HG02642 (cell line): ENCODE data around the gene C20orf202.

Experiments used
- ATAC-seq: cut with Tn5 transposase; IDR thresholded peaks from one replicate; pipeline ENCODE4 v1.9.1; 2021; ENCODE audit warnings: mild to moderate bottlenecking; ENCODE audit not compliant: unreplicated experiment, poor library complexity

The C20orf202 gene

DNA sequence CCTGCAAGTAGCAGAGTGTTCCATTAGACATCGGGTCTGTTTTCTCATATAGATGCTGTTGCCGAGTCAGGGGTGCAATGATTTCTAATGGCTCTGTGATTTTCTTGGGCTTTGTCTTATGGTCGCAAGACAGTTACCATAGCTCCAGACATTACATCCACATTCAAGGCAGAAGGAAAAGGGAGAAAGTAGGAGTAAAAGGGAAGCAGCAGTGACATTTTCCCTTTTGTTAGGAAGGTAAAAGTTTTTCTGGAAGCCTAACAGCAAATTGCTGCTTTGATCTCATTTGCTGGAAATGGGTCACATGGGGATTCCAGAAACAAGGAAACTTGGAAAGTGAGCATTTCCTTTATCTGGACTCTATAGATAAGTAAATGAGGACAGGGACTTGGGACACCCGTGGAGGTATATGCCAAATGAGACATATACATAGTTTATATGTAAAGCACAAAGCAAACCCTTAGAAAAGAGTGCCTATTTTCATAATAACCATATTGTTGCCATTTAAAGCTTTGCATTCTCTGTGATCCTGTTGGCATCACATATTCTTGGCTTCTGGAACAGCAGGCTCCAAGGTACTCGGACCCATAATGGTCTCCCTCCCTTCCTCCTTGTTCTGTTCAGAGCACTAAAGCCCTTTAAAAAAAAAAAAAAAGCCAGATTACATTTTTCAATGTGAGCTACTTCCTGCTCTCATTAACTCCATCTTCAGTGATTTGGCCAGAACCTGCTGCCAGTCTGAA, at the start of gene C20orf202:
C20orf202 (plus strand) TSS at position 693 of the 743 bp plus-strand sequence. CDS start 132 bp downstream, outside the sequence.
- no peak for ATAC-seq

- no peak for ATAC-seq
These were observed 49.0 kb upstream of the C20orf202 start for GRCh38 chr20:1154226-1154625.

DNA sequence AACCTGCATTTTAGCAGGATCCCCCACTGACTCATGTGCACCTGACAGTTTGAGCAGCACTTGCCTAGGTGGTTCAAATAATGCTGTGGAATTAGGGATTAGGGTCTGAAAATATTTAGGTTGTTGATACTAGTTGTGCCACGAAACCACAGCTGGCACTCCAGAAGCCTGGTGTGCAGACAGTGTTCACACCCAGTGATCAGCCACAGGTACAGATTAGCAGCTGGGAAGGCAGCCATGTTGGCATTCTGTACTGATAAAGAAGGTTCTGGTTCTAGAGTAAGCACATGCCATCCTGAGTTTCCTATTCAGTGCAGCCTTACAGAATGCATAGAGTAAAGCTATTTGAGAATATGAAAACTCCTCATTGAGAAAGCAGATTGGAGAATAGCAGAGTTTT, 48.6 kb upstream of the C20orf202 start:
- no peak for ATAC-seq

GRCh38 chr20:1155342-1155741, 47.9 kb upstream of the C20orf202 start:
- no peak for ATAC-seq

DNA sequence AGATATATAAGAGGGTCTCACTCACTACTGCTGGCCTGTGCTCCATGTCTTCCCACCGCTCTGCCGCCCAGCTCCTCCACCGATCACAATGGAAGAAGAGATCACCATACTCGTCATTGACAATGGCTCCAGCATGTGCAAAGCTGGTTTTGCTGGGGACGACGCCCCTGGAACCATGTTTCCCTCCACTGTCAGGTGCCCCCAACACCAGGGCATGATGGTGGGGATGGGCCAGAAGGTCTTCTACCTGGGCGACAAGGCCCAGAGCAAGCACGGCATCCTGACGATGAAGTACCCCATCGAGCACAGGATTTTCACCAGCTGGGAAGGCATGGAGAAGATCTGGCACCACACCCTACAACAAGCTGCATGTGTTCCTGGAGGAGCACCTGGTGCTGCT, 42.8 kb upstream of the C20orf202 start:
- ATAC-seq, result no peak

GRCh38 chr20:1160991-1161390, 42.3 kb upstream of the C20orf202 start:
- no peak for ATAC-seq

DNA sequence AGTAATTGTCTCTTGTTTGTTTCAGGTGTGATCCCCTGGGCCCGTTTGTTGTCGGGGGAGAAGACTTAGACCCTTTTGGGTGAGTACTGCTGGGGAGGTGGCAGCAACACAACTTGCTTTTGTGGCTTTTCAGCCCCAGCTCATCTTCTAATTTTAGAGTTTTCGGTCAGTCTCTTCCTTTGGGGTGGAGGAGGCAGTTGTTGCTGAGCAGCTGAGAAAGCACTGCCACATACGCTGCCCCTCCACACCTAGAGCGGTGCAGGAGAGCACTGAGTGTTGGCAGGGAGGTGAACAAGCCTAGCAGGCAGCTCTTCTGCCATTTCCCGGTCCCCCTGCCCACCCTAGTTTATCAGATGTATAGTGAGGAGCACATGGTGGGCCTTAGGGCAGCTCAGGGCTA, 40.1 kb upstream of the C20orf202 start:
- ATAC-seq, result no peak

DNA sequence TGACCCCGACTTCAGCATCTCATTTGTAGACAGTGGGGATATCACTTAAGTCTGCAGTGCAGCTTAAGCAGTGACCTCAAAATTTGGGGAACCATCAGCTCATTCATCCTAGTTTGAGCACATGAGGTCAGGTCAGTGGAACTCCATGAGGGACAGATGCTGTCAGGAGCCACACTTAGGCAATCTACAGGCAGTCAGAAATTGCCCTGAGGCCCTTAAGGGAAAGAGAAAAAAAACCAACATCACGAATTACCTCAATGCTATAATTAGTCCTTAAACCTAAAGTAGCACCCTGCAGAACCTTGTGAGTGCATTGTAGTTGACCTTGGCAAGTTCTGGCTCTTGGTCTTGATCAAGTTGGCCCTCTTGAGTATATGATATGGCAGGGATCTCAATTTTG, 39.6 kb upstream of the C20orf202 start:
- ATAC-seq, result no peak

GRCh38 chr20:1164871-1165270, 38.4 kb upstream of the C20orf202 start:
- ATAC-seq, result no peak

GRCh38 chr20:1165521-1165920, 37.7 kb upstream of the C20orf202 start:
- no peak for ATAC-seq

- no peak for ATAC-seq
These were observed 37.3 kb upstream of the C20orf202 start for GRCh38 chr20:1165941-1166340.

DNA sequence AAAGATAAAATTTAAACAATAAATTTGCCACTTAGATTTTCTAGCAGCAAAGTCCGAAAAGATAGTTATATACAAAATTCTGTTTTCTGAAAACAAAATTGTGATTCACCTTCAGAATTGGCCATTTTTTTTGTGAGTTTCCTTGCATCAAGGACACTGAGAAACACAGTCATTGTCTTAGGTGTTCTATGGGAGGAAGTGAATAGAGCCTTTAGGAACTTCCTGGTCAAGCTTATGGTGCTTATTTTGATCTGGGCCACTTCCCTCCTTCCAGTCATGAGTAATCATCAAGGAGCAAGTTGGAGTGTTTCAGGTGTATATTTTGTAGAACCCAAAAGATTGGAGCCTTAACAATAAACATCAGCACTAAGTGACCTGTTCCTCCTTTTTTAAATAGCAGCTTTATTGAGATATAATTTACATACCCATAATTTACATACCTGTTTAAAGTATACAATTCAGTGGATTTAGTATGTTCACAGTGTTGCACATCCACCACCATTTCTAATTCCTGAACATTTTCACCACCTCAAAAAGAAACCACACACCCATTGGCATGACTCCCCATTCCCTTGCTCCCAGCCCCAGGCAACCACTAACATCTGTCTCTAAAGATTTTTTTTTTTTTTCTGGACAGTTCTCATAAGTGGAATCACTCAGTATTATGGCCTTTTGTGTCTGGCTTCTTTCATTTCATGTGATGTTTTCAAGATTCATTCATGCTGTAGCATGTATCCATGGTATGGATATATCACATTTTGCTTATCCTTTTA, 36.1 kb upstream of the C20orf202 start:
- ATAC-seq, result no peak

DNA sequence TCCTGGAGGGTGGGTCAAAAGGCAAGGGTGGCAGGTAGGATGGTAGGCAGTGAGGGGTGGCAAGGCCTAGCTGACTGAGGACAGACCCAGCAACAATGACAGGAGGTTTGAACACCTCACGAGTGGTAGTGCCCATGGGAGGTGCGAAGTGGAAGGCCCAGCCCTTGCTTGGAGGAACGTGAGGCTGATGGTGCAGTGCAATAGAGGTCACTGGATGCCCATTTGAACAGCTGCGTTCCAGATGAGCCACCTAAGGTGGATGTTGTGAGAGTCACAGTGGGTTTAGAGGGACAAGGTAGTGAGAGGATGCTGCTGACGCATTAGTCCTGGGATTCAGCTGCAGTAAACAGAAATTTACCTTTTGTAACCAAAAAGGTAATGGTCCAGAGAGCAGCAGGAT, 34.0 kb upstream of the C20orf202 start:
- no peak for ATAC-seq

DNA sequence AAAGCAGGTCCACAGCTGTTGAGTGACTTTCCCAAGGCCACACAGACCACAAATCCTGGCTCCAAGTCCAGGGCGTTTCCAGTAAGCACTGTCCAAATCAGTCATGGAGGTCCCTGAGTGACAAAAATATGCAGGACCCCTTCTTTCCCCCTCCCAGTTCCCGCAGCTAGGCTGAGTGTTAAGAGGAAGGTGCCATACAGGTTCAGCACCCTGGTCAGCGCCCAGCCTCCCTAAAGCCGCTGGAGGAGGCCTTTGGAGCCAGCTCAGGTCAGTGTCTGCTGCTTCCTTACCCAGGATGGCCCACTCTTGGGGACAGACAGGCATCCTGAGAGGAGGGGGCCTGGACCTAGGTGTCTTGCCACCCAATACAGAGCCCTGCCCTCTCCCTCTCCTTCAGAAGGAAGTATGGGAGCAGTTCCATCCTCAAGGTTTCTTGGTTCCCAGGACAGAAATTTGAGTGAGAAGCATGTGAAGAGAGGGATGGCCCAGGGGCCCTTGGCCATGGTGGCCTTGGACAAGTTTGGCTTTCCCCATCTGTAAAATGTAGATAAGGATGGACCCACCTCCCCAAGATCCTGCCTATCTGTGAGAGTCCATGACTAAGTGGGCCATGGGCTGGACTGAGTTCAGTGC, 31.7 kb upstream of the C20orf202 start:
- no peak for ATAC-seq

DNA sequence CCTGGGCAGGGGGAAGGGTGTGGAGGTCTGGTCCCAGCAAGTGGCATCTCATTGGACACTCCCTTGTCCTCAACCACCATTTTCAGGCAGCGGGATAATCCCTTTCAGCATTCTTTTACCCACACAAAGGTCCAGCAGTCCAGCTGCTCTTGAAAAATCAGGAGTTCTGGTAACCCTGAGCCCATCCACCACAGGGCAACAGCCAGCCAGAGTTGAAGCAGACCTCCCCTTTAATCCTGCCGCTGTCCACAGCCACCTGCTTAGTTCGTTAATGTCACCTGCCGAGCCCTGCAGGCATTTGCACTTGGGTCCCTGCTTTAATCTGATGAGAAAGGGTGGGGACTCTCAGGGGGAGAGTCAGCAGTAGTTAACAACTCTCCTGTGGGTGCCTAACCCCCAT, 29.6 kb upstream of the C20orf202 start:
- no peak for ATAC-seq

DNA sequence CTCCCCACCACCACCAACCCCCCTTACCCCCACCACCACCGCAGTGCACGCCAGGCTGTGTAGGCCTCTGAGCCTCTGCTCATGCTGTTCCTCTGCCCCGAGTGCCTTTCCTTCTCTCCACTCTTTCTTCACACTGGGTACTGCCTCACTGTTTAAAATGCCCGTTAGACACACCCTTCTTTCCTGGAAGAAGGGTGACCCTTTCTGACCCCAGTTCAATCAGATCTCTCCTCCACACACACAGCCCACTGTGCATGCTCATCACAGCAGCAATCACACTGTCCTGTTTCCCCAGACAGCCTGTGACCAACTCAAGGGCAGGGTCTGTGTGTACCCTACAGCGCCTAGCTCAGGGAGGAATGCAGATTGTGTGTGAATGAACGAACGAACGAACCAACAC, 28.5 kb upstream of the C20orf202 start:
- no peak for ATAC-seq

DNA sequence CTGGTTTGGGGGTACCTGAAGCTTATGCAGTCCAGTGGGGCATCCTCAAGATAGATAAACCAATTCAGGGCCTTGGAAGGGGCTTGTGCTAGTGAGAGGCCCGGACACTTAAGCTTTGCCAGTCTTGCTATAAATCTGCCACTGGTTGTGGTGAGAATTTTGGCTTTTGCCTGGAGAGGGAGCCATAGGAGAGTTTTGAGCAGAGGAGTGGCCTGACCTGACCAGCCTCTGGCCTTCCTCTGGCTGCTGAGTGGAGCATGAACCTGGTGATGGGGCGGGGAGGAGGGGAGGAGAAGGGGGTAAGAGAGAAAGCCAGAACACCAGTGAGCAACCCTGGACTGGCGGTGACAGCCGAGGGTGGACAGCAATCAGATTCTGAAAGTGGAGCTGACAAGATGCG, 25.6 kb upstream of the C20orf202 start:
- no peak for ATAC-seq

DNA sequence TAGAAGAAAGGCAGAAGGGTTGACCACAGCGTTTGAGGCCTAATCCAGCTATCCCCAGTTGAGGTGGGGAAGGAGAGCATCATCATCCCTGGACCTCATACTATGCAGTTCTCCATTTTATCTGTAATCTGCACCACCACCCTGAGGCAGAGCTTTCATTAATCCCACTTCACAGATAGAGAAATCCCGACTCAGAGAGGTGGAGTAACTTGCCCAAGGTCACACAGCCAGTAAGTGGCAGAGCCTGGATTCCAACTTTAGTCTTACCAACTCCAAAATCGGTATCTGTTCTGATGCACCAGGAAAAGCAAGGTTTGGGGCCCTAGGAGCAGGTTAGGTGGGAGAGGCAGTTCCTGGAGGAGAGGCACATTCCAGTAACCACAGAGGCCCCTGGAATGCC, 25.2 kb upstream of the C20orf202 start:
- ATAC-seq, result no peak

DNA sequence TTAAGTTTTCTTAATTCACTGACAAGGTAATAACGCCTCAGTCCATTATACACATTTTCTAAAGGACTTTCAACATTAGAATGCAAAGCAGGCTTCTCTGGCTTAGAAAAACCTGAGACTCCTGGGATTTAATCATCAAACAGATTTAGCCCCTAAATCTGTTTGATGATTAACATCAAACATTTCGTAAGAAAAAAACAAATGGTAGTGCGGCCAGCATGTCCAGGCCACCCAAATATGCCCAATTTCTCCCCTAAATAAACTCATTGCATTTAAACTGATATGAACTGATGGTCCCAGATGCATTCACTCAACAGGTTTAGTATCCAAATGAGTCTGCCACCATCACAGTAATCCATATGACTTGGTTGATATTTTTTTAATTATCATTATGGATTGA, 24.6 kb upstream of the C20orf202 start:
- ATAC-seq, result no peak

DNA sequence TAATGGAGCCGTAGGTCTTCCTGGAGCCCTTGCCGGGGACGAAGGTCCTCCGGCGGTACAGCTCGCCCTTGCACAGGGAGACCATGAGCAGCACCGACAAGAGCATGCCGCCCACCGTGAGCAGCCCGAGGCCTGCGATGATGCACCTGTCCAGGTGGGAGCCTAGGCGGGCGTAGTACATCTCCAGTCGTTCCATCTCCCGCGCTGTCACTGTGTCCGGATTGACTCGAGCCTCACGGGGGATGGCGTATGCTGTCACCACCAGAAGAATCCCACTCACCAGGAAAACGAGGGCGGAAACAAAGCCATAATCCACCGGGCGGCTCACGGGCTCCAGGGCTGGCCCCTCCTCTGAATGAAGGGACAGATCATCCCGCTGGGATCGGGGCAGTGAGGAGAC, 22.3 kb upstream of the C20orf202 start:
- no peak for ATAC-seq

- ATAC-seq, result no peak
These were observed 21.1 kb upstream of the C20orf202 start for GRCh38 chr20:1182106-1182505.
